GM12864 (cell line): ENCODE measurements around the gene WDR46.

Experiments used
- DNase-seq: peaks from one replicate; pipeline ENCODE4 v3.0.0-alpha.2; 2011; ENCODE audit warnings: low read depth
- H3K4me3 ChIP-seq: 2 replicates; pipeline ENCODE4 v1.5.1; 2011; ENCODE audit warnings: mild to moderate bottlenecking, low read depth, low read length, control low read depth
- CTCF ChIP-seq: IDR thresholded peaks from 2 replicates; pipeline ENCODE4 v1.5.1; 2011; ENCODE audit warnings: low read depth, mild to moderate bottlenecking, moderate library complexity, low read length, control low read depth, inconsistent platforms; ENCODE audit errors: missing control alignments

WDR46 gene

DNA sequence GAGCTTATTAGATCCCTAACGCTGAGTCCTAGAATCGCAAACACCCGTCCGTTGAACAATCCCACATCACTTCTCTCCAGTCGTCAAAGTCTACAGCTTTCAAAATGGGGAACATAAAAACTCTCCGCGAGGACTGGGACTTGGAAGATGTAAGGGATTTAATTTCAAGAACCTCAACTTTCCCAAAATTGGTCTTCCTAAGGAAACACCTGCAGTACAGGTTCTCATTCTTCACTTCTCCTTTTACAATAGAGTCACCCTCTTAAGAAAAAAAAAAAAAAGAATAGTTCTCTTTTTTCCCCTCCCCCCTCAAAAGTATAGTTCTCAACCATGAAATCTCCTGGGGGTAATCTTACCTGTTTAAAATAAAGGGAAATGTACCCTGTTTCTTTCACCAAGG, 35.1 kb upstream of the WDR46 start:
- peak overlapping the region; percentile 60 for H3K4me3 ChIP-seq
- TF ChIP-seq CTCF: no peak
- DNase-seq: no peak

- no peak for DNase-seq
- no peak for TF ChIP-seq CTCF
- peak overlapping the region; percentile 60 for H3K4me3 ChIP-seq
Observed at GRCh38 chr6:33323623-33323948, 34.5 kb upstream of the WDR46 start.

GRCh38 chr6:33321227-33321626, 32.2 kb upstream of the WDR46 start:
- DNase-seq: no peak
- peak overlapping the region; percentile 60 for H3K4me3 ChIP-seq
- TF ChIP-seq CTCF: no peak

- DNase-seq: no peak
- TF ChIP-seq CTCF: no peak
- no peak overlapping the region for H3K4me3 ChIP-seq
Observed at GRCh38 chr6:33320315-33321181, 31.5 kb upstream of the WDR46 start.

DNA sequence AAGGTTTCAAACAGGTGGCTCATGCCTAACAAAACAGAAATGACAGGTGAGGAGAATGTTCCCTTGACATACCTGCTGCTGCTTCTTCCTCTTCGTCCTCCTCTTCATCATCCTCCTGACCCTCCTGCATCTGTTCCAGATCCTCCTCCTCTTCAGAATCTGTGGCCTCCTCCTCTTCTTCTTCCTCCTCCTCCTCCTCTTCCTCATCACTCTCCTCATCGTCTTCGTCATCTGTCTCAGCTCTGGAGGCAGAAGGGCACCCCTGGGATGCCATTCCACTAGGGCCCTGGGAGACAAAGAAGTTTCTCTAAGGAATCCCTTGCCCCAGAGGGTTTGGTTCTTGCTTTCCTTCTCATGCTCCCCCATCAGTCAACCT, 30.9 kb upstream of the WDR46 start:
- no peak overlapping the region for H3K4me3 ChIP-seq
- no peak for TF ChIP-seq CTCF
- no peak for DNase-seq

GRCh38 chr6:33318426-33319073, 29.5 kb upstream of the WDR46 start:
- H3K4me3 ChIP-seq: peak overlapping the region; percentile 34
- TF ChIP-seq CTCF: no peak
- DNase-seq: no peak
